SKM-1 (cell line): ENCODE measurements around the gene TSC22D2.

Experiments
- DNase-seq: peaks from one replicate; lab custom pipeline; 2025; ENCODE audit not compliant: unreplicated experiment; lab: John Stamatoyannopoulos, UW

The TSC22D2 gene

GRCh38 chr3:150408221-150409124, at the start of gene TSC22D2:
Gene TSC22D2, plus strand, starts transcription at chr3:150408298. Its CDS starts 1,053 bp downstream, at chr3:150409351.
- peak; percentile 71 for DNase-seq

GRCh38 chr3:150359381-150359780, 48.7 kb upstream of the TSC22D2 start:
- no peak for DNase-seq

GRCh38 chr3:150360966-150361365, 47.1 kb upstream of the TSC22D2 start:
- no peak for DNase-seq

- DNase-seq: no peak
Observed at GRCh38 chr3:150362515-150363302, 45.4 kb upstream of the TSC22D2 start.

GRCh38 chr3:150363420-150363819, 44.7 kb upstream of the TSC22D2 start:
- DNase-seq: no peak

- no peak for DNase-seq
Observed at GRCh38 chr3:150365132-150365604, 42.9 kb upstream of the TSC22D2 start.

- DNase-seq: no peak
Observed at GRCh38 chr3:150367757-150368156, 40.3 kb upstream of the TSC22D2 start.

GRCh38 chr3:150370122-150370602, 37.9 kb upstream of the TSC22D2 start:
- DNase-seq: no peak

- no peak for DNase-seq
Observed at GRCh38 chr3:150370999-150371398, 37.1 kb upstream of the TSC22D2 start.

- no peak for DNase-seq
Observed at GRCh38 chr3:150371741-150372254, 36.3 kb upstream of the TSC22D2 start.

- no peak for DNase-seq
Observed at GRCh38 chr3:150372320-150372719, 35.8 kb upstream of the TSC22D2 start.

GRCh38 chr3:150372722-150373121, 35.4 kb upstream of the TSC22D2 start:
- DNase-seq: no peak

GRCh38 chr3:150373234-150373875, 34.7 kb upstream of the TSC22D2 start:
- DNase-seq: no peak

- DNase-seq: no peak
Observed at GRCh38 chr3:150374975-150375374, 33.1 kb upstream of the TSC22D2 start.

GRCh38 chr3:150376001-150376848, 31.9 kb upstream of the TSC22D2 start:
- no peak for DNase-seq

GRCh38 chr3:150377601-150378300, 30.3 kb upstream of the TSC22D2 start:
- no peak for DNase-seq

- no peak for DNase-seq
Observed at GRCh38 chr3:150378301-150378748, 29.8 kb upstream of the TSC22D2 start.

GRCh38 chr3:150379469-150379868, 28.6 kb upstream of the TSC22D2 start:
- no peak for DNase-seq
